ENCODE results near the gene ZNF490. TPM values are rescaled to one million over a fixed set of nuclear protein-coding genes. Genes with fewer than 3 reads are reported as not detected.

ZNF490 gene
- total RNA-seq, result 8.8 and 9.4 TPM in 2 replicates

GRCh38 chr19:12610540-12611360 lies at the start of gene ZNF490, which contains the start of gene ZNF791:
TSS of gene ZNF490 (minus strand) at chr19:12610813. CDS start at chr19:12610680, 133 bp downstream.
TSS of gene ZNF791 (plus strand) at chr19:12610920. CDS start at chr19:12611080, 160 bp downstream.

GRCh38 chr19:12551060-12551832 lies 59.4 kb downstream of the ZNF490 start, which contains the start of gene ZNF564:
TSS of gene ZNF564 (minus strand) at chr19:12551482. CDS start at chr19:12551332, 150 bp downstream.

Other genes with a start within 250 kb of the ZNF490 start
- 0.79 and 1.2 TPM in 2 replicates for gene ZNF442, start 245.1 kb downstream of the ZNF490 start, total RNA-seq
- gene ZNF799, start 209.5 kb downstream of the ZNF490 start, total RNA-seq, result 5.1 and 5.6 TPM in 2 replicates
- 4.5 and 4.8 TPM in 2 replicates for gene ZNF443, start 169.8 kb downstream of the ZNF490 start, total RNA-seq
- gene ZNF709, start 126.0 kb downstream of the ZNF490 start, total RNA-seq, result 2.8 and 2.9 TPM in 2 replicates
- 7.0 and 8.8 TPM in 2 replicates for gene ZNF564, start 59.3 kb downstream of the ZNF490 start, total RNA-seq
- 22.0 and 22.1 TPM in 2 replicates for gene ZNF791, start 107 bp upstream of the ZNF490 start, total RNA-seq
- 25.9 and 29.6 TPM in 2 replicates for gene MAN2B1, start 55.9 kb upstream of the ZNF490 start, total RNA-seq
- 5.9 and 6.4 TPM in 2 replicates for gene WDR83, start 56.0 kb upstream of the ZNF490 start, total RNA-seq
- 41.6 and 48.0 TPM in 2 replicates for gene DHPS, start 71.1 kb upstream of the ZNF490 start, total RNA-seq
- not detected in 2 replicates for gene GNG14, start 77.2 kb upstream of the ZNF490 start, total RNA-seq
- gene FBXW9, start 85.8 kb upstream of the ZNF490 start, total RNA-seq, result 11.3 and 12.9 TPM in 2 replicates
- gene TNPO2, start 113.1 kb upstream of the ZNF490 start, total RNA-seq, result 37.1 and 43.5 TPM in 2 replicates
- 139 and 174 TPM in 2 replicates for gene TRIR, start 123.9 kb upstream of the ZNF490 start, total RNA-seq
- 70.3 and 81.7 TPM in 2 replicates for gene GET3, start 126.7 kb upstream of the ZNF490 start, total RNA-seq
- gene BEST2, start 141.0 kb upstream of the ZNF490 start, total RNA-seq, result not detected in 2 replicates
- 8.4 and 8.8 TPM in 2 replicates for gene HOOK2, start 164.7 kb upstream of the ZNF490 start, total RNA-seq
- 36.0 and 37.8 TPM in 2 replicates for gene JUNB, start 180.7 kb upstream of the ZNF490 start, total RNA-seq
- 192 and 196 TPM in 2 replicates for gene PRDX2, start 191.0 kb upstream of the ZNF490 start, total RNA-seq
- 0.53 TPM in 1 of 2 replicates, not detected in the other for gene THSD8, start 191.3 kb upstream of the ZNF490 start, total RNA-seq
- gene RNASEH2A, start 195.8 kb upstream of the ZNF490 start, total RNA-seq, result 30.5 and 31.0 TPM in 2 replicates
- not detected in 2 replicates for gene RTBDN, start 223.8 kb upstream of the ZNF490 start, total RNA-seq
- gene MAST1, start 227.7 kb upstream of the ZNF490 start, total RNA-seq, result 0.22 and 0.53 TPM in 2 replicates

All from thoracic aorta endothelial cell (primary cell).